Measurements from ENCODE around the gene FBXO34.

DNA sequence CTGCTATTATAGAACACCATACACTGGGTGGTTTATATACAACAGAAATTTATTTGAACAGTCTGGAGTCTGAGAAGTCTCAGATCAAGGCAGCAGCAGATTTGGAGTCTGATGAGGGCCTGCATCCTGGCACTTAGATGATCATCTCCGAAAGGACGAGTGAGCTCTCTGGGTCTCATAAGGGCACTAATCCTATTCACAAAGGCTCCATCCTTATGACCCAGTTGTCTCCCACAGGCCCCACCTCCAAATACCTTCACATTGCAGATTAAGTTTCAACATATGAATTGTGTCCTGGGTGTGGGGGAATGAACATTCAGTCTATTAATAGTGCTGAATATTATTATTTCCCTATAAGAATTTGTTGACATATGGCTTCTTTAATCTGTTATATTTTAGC lies 53.6 kb downstream of the FBXO34 start:
- no peak for TF ChIP-seq CTCF (IDR thresholded peaks at IDR 0.05)
- no peak for TF ChIP-seq ZNF121 (CRISPR knock-in tag; IDR thresholded peaks at IDR 0.05)
- no peak for TF ChIP-seq USF1 (CRISPR knock-in tag; IDR thresholded peaks at IDR 0.05)
- TF ChIP-seq ATF1 (CRISPR knock-in tag; IDR thresholded peaks at IDR 0.05): no peak
- no peak for TF ChIP-seq PRDM15 (CRISPR knock-in tag; IDR thresholded peaks at IDR 0.05)
- TF ChIP-seq FOXK1 (CRISPR knock-in tag; IDR thresholded peaks at IDR 0.05): no peak
- no peak for TF ChIP-seq NR2C2 (CRISPR knock-in tag; IDR thresholded peaks at IDR 0.05)
- TF ChIP-seq SP1 (CRISPR knock-in tag; conservative IDR thresholded peaks at IDR 0.05): no peak
